ENCODE results near the gene JAM3.
A peak's percentile ranks its signal among the peaks of the same experiment; 100 is the strongest.

JAM3 gene

DNA sequence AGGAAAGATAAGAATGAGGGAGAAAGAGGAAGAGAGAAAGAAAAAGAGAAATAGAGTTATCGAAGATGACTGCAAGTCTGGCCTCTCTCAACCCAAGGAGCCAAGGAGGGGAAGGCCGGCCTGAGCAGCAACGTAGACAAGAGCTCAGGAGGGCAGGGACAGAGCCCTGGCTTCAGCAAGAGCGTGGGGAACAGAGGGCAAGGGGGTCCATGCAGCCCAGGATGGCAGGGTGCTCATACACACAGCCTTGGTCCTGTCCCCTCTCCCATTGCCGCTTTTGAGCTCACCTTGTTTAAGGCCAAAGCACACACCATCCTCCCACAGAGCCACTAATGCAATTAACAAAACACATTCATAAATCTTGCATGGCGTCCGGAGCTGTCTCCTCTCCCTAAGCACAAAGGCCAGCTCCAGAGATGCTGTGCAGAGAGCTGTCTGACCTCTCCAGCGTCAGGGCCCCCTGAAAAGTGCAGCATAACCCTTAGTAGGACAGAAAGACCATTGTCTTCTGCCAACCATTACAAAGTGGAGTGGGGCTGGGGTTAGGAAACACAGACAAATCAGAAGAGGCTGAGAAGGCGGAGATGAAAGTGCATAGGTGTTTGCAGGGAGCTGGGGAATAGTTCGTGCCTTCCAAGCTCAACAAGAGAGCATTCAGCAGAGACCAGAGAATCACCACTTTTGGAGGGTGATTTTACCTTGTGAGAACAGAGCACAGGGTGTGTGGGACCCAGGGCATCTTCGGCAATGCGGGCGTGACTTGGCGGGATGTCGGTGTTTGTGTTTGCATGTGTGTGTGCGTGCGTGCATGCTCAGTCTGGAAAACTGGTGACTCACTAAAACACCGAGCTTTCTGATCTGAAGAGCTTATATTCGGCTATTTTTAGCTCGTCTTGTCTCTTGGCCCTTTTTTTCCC lies 28.2 kb upstream of the JAM3 start:
- DNase-seq: no peak

- no peak for DNase-seq
Observed at GRCh38 chr11:134041349-134041748, 27.5 kb upstream of the JAM3 start.

DNA sequence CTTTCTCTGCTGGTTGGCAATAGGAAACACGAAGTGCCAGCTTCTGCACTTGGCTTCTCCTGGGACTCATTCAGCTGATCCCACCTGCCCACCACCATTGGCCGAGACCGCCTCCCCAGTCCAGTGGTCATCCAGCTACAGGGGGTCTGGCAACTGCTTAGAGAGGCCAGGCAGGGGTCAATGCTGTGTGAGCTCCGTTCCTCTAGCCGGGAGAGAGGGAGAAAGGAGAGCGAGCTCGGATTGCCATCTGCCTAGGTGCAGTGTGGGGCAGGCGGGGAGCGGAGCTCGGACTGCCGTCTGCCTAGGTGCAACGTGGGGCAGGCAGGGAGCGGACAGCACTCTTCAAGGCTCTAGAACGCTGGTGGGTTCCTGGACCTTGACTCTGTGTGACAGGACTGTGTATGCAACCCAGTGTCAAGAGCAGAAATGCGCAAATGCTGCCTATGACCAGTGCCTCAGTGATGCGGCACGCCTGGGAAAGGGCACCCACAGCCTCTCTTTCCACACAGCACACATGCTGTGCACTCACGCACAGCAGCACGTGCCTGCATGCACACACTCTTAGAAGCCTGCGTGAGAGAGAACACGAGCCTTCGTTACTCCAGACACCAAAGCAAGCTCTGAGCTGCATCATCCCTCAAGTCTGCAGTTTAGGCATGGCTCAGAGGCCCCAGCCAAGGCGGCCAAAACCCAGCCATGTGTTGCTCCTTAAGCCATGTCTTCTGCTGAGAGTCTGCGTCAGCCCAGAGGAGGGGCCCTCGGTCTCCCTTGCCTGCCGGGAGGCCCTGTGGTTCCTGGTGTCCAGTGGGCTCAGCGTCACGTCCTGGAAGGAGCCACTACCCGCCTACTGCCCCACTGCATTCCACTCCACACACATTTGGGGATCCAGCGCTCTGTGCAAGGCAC lies 26.8 kb upstream of the JAM3 start:
- no peak for DNase-seq

GRCh38 chr11:134043821-134044420 lies 25.0 kb upstream of the JAM3 start:
- no peak for DNase-seq

GRCh38 chr11:134044514-134045284 lies 24.2 kb upstream of the JAM3 start:
- DNase-seq: no peak

- DNase-seq: peak; percentile 63
Observed at GRCh38 chr11:134045799-134046635, 22.9 kb upstream of the JAM3 start.

DNA sequence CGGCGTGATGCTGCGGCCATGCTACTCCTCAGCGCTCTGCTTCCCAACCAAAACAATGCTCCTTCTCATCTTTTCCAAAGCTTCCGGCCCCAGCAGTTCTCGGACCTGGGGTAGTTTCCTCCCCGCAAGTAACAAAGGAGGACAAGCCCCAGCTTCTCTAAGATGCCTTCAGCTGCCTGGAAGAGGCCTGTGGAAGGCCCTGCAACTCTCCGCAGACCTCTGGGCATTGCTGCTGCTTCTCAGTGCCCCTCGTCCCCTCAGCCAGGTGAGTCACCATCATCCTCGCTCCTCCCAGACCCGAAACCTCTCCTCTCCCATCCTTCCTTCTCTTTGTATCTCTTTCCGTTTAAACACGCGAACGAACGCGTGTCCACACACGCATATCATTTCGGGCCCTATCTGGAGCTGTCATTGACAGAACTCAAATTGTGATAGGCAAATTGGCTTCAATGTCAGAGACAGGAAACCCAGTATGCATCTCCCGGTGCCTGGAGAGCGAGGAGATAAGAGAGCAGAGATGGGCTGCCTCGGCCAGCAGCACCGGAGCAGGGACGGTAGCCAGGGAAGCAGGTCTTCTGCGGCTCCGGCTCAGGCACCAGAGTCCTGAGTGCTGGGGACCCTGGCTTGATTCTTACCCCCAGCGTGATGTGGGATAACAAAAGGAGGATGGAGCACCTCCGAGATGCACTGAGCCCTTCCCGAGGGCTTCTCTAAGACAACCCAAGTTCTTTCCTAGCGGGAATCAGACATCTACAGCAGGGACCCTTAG lies 22.0 kb upstream of the JAM3 start:
- DNase-seq: no peak

DNA sequence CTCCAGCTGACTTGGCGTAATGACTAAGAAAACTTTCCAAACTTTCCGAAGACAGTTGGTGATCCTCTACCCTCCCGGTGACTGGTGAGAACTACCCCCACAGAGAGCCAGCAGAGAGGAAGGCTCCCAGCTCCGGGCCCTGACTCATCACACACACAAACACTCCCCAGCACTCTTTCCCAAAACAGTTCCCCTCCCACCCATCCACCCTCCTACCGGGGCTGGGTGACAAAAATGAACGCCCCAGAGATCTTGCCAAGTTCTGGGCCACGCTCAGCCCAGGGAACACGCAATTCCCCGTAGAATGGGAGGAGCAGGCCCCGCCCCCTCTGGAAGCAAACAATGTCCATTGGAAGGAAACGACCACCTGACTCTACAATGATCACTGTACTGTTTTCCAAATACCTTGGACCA lies 21.3 kb upstream of the JAM3 start:
- peak; percentile 21 for DNase-seq

DNA sequence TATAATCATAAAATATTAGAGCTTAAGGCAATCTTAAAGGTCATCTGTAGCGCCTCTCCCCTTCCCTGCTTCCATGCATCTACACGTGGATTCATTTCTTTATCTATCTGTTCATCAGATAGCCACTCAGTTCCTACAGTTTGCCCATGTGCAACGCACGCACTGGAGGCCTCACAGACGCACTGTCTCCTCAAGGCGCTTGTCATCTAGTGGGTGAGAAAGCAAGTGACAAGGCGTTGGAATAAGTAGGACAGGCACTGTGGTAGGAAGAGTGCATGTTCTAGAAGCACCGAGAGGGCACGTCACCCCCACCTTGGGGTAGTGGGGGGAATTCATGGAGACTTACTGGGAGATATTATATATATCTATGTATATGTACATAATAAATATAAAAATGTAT lies 20.8 kb upstream of the JAM3 start:
- no peak for DNase-seq

GRCh38 chr11:134049303-134049702 lies 19.6 kb upstream of the JAM3 start:
- DNase-seq: peak; percentile 31

DNA sequence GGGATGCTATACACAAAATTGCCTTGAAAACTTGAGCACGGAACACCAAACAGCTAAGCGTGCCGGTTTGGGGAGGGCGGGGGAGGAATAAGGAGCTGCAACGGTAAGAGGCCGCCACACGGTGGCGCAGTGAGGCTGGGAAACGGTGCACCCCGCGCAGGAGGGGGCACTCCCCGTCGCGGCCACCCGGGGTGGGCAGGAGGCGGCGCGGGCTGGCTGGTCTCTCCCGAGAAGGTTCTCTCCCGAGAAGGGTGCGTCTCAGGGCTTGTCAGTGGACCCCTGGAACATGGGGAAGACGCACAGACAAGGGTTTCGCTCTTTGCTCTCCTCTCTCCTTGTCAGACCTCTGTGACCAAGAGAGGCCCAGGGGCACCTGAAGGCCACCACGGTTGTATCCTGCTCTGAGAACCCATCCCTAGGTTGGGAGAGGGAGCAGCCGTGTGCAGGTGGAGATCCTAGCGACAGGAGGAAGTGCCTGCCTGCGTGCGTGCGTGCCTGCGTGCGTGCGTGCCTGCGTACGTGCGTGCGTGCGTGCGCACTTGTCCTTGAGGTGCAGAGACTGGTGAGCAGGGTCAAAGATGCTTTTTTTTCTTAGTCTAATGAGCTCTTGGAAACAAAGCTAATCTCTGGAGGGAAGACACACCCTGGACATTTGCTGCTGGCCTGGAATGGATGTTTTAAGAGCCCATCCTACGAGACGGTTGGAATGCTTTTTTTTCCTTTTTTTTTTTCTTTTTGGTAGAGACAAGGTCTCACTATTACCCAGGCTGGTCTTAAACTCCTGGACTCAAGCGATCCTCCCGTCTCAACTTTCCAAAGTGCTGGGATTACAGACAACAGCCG lies 18.1 kb upstream of the JAM3 start:
- DNase-seq: peak; percentile 71

DNA sequence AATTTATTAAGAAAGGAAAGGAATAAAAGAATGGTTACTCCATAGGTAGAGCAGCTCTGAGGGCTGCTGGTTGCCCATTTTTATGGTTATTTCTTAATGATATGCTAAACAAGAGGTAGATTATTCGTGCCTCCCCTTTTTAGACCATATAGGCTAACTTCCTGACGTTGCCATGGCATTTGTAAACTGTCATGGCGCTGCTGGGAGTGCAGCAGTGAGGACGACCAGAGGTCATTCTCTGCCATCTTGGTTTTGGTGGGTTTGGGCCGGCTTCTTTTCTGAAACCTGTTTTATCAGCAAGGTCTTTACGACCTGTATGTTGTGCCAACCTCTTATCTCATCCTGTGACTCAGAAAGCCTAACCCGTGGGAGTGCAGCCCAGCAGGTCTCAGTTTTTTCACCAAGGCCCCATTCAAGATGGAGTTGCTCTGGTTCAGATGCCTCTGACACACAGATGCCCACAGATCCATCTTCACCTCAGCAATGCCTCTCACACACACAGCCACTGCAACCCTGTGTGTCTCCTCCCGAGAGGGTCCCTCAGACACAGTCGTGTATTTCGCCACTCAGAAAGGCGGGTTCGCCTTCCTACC lies 16.4 kb upstream of the JAM3 start:
- no peak for DNase-seq

DNA sequence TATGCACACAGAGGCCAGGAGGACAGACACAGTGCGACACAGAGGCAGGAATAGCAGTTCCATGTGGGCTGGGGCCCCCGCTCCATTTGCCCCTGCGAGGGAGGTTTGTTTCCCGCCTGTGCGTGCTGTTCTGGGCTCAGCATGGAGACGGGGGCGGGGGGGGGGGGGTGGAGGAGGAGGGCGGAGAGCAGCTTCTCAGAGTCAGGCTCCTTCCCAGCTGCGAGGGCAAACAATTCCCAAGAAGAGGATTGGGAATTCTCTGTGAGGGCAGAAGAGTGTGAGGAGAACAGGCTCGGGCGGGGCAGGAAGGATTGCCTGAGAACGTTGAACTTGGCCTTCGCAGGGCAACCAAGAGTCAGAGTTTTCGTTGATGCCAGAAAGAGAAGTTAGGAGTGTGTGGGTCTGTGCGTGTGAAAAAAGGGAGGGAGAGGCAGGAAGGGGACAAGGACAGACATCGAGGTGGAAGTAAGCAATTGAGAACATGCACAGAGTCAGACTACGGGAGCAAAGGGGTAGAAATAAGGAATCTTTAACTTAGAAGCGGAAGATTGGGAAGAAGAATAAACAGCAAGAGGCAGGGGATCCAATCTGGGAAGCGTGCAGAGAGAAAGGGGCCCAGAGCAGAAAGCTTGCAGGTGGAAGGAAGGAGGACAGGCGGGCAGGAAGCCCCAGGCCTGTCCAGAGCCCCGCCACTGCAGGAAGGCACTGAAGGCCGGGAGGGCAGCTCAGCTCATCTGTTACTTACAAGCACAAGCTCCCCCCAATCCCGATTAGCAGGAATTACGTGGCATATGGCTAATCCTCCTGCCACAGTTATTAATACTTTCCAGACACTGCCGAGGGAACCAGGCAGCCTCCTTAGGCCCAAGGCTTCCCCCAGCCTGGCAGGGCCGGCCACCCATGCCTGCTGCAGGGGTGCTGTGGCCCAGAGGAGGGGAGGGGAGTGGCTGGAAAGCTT lies 15.6 kb upstream of the JAM3 start:
- DNase-seq: no peak

DNA sequence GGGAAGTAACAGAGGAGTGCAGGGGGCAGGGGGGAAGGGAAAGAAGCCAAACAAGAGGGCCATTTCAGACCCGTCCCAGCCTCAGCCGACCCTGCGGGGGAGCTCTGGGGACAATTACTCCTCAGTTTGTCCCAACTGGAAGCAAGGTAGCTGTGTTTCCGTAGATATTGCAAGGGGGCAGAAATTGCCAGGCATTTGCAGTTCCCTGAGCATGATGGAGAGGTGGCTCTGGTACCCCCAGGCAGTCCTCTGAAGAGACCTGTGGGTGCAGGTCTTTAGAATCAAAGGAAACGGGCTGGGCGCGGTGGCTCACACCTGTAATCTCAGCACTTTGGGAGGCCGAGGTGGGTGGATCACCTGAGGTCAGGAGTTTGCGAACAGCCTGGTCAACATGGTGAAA lies 13.8 kb upstream of the JAM3 start:
- no peak for DNase-seq

DNA sequence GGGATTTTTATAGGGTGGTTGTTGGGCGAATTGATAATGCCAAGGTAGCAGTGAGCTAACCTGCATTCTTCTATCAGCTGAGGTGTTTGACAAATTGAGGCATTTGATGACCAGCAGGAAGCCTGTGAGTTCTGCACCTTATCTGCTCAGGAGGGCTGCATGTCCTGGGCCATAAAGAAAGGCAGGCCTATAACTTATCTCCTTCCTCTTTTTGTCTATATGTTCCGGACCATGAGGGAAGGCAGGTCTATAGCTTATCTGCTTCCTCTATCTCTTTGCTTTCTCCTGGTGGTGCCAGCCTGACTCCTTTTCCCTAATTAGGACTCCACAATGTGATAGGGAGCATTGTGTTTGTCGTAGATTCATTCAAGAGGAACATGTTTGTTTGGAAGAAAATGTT lies 8.6 kb upstream of the JAM3 start:
- DNase-seq: no peak

DNA sequence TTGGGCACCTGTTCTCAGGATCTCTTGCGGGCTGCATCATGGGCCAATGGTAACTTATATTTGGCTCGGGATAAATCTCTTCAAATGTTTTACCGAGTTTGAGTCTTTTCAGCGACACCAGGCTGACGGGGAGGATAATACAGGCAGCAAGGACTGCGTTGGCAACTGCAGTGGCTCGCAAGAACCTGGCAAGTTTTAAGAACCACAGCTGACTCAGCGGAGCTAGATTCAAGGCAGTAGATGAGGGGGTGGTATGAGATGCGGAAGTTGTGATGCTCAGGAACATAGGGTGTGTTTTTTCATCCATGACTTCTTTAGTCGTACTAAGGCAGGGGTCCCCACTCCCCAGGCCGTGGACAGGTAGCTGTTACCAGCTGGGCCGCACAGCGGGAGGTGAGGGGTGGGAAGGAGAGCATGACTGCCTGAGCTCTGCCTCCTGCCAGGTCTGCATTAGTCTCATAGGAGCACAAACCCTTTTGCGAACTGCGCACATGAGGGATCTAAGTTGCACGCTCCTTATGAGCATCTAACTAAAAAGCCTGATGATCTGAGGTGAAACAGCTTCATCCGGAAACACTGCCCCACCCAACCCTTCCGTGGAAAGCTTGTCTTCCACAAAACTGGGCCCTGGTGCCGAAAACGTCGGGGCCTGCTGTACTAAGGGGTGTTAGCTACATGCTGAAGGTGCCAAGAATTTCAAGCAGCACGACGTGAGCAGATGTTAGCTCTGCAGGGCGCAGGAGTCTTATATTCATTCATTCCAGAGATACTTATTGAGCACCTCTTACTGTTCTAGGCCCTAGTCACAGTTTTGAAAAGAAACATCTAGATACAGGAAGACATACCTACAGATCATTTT lies 6.4 kb upstream of the JAM3 start:
- DNase-seq: no peak

DNA sequence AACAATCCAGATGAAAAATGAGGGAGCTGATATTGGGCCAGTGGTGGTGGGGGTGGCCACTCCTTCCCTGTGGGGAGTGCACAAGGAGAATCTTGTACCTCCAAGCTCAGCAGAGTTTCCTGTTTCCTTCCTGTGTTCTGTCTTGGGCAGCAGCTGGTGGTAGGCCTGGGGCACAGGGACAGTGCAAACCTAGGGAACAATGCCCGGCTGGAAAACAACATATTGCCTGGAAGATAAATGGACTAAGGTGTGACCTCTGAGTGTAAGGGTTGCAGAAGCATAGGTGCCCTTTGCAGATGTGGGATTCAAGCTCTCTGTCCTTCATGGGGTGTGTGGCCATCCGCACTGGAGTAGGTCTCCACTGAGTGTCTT lies 5.8 kb upstream of the JAM3 start:
- DNase-seq: no peak

Measured in COR-L47 (cell line).